Lower lobe of right lung (tissue), 2 donors: ENCODE data around the gene IFITM5. TPM values are rescaled to one million over a fixed set of nuclear protein-coding genes. Genes with fewer than 3 reads are reported as not detected.

ENCODE experiments used
- ATAC-seq, 2 donors: fragments of 200-7000 bp; cut with Tn5 transposase; one replicate each; pipeline ENCODE4 v1.9.1; 2020 to 2022; ENCODE audit warnings: mild to moderate bottlenecking in 2 of 2, moderate library complexity in 2 of 2
- DNase-seq: peaks from one replicate; pipeline ENCODE4 v3.0.0-alpha.2; 2020
- H3K27ac ChIP-seq: fragments of 200-600 bp; one replicate; pipeline ENCODE4 v1.8.0; 2022
- H3K27me3 ChIP-seq: fragments of 200-600 bp; one replicate; pipeline ENCODE4 v1.8.0; 2022; ENCODE audit warnings: low read depth
- H3K36me3 ChIP-seq: fragments of 200-600 bp; one replicate; pipeline ENCODE4 v1.8.0; 2022; ENCODE audit warnings: mild to moderate bottlenecking
- H3K4me1 ChIP-seq: fragments of 200-600 bp; one replicate; pipeline ENCODE4 v1.8.0; 2022
- H3K4me3 ChIP-seq: fragments of 200-600 bp; one replicate; pipeline ENCODE4 v1.8.0; 2022; ENCODE audit warnings: mild to moderate bottlenecking
- H3K9me3 ChIP-seq: fragments of 200-600 bp; one replicate; pipeline ENCODE4 v1.8.0; 2022
- CTCF ChIP-seq: fragments of 200-600 bp; IDR thresholded peaks from one replicate; pipeline ENCODE4 v1.8.0; 2022; ENCODE audit warnings: antibody characterized with exemption, mild to moderate bottlenecking
- intact Hi-C: fragments of 100-400 bp; cut with DNase I; formaldehyde crosslinking; loops from one replicate; pipeline ENCODE4 v1.11.0; 2022
- total RNA-seq: library from RNA; stranded (reverse); fragmentation: NEBNext Ultra II Directional; extraction: Animal tissue kit (Norgen Biotek cat#: 25700); gene quantifications from one replicate; pipeline ENCODE4 v1.2.1, GENCODE V29; 2021
- donor health status: DM: no; HTN: yes; CAD: no; lungs with severe emphysema.

Gene IFITM5
- total RNA-seq, 1 donor from 2014 or later, result not detected

- intact Hi-C loops, result no loop called here
- H3K36me3 ChIP-seq, result peaks cover 58% of the 10 kb centered on the region
- no peak for TF ChIP-seq CTCF
Observed at GRCh38 chr11:252666-253065, 46.7 kb downstream of the IFITM5 start.

DNA sequence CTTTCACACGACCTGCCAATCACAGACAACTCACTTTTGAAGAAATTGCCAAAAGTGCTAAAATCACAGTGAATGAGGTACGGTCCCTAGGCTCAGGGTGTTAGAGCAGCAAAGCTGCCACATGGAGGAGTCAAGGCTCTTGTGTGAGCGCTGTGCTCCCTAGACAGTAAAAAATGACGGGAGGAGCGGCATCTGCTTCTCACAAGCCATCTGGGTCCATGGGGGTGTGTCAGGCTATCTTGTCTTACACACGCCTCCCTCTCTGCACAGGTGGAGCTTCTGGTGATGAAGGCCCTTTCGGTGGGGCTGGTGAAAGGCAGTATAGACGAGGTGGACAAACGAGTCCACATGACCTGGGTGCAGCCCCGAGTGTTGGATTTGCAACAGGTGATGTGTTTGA lies 47.8 kb downstream of the IFITM5 start:
- Histone ChIP-seq H3K9me3 (no peaks in the 10 kb centered on the region), H3K36me3 (peaks cover 69% of the 10 kb centered on the region), H3K27ac (no peak overlapping the region), H3K27me3 (no peaks in the 10 kb centered on the region), H3K4me3 (no peak overlapping the region), H3K4me1 (no peaks in the 10 kb centered on the region)
- ATAC-seq, result no peak
- intact Hi-C loops, result no loop called here
- DNase-seq, result no peak
- no peak for TF ChIP-seq CTCF

More at GRCh38 chr11:252666-253065, 46.7 kb downstream of the IFITM5 start:
- no peaks in the 10 kb centered on the region for H3K9me3 ChIP-seq
- no peak overlapping the region for H3K27ac ChIP-seq
- no peaks in the 10 kb centered on the region for H3K4me1 ChIP-seq
- ATAC-seq, result no peak
- no peaks in the 10 kb centered on the region for H3K27me3 ChIP-seq
- no peak overlapping the region for H3K4me3 ChIP-seq
- DNase-seq, result no peak

- Histone ChIP-seq H3K27me3 (no peaks in the 10 kb centered on the region), H3K4me1 (no peaks in the 10 kb centered on the region), H3K36me3 (peaks cover 77% of the 10 kb centered on the region), H3K9me3 (no peaks in the 10 kb centered on the region), H3K4me3 (no peak overlapping the region), H3K27ac (no peak overlapping the region)
- peak; percentile 69 for TF ChIP-seq CTCF
- ATAC-seq, result peak; percentile 83
- intact Hi-C loops, result no loop called here
- peak; percentile 77 for DNase-seq
Observed at GRCh38 chr11:250740-251299, 48.5 kb downstream of the IFITM5 start.

GRCh38 chr11:250274-250673 lies 49.1 kb downstream of the IFITM5 start:
- H3K27ac ChIP-seq, result no peak overlapping the region
- H3K36me3 ChIP-seq, result peaks cover 80% of the 10 kb centered on the region
- intact Hi-C loops, result no loop called here
- no peaks in the 10 kb centered on the region for H3K9me3 ChIP-seq
- no peaks in the 10 kb centered on the region for H3K4me1 ChIP-seq
- H3K4me3 ChIP-seq, result no peak overlapping the region
- DNase-seq (no peak), ATAC-seq (no peak)
- no peaks in the 10 kb centered on the region for H3K27me3 ChIP-seq
- TF ChIP-seq CTCF, result no peak

GRCh38 chr11:249062-249461 lies 50.3 kb downstream of the IFITM5 start:
- Histone ChIP-seq H3K4me1 (no peaks in the 10 kb centered on the region), H3K9me3 (no peaks in the 10 kb centered on the region), H3K4me3 (no peak overlapping the region), H3K27ac (no peak overlapping the region), H3K27me3 (no peaks in the 10 kb centered on the region), H3K36me3 (peaks cover 93% of the 10 kb centered on the region)
- no peak for TF ChIP-seq CTCF
- intact Hi-C loops, result no loop called here
- ATAC-seq, result no peak
- no peak for DNase-seq

Other genes with a start within 250 kb of the IFITM5 start
- not detected for gene SCGB1C1, start 106.4 kb downstream of the IFITM5 start, total RNA-seq
- gene BET1L, start 92.1 kb downstream of the IFITM5 start, total RNA-seq, result 54.2 TPM
- 103 TPM for gene RIC8A, start 91.8 kb downstream of the IFITM5 start, total RNA-seq
- gene SIRT3, start 63.2 kb downstream of the IFITM5 start, total RNA-seq, result 17.6 TPM
- 89.5 TPM for gene PSMD13, start 62.5 kb downstream of the IFITM5 start, total RNA-seq
- gene NLRP6, start 21.1 kb downstream of the IFITM5 start, total RNA-seq, result 1.3 TPM
- gene PGGHG, start 10.4 kb downstream of the IFITM5 start, total RNA-seq, result 163 TPM
- gene IFITM2, start 8.3 kb upstream of the IFITM5 start, total RNA-seq, result 607 TPM
- 128 TPM for gene IFITM1, start 14.5 kb upstream of the IFITM5 start, total RNA-seq
- 767 TPM for gene IFITM3, start 21.3 kb upstream of the IFITM5 start, total RNA-seq
- gene B4GALNT4, start 70.0 kb upstream of the IFITM5 start, total RNA-seq, result 0.38 TPM
- gene PKP3, start 94.7 kb upstream of the IFITM5 start, total RNA-seq, result 23.1 TPM
- 91.8 TPM for gene SIGIRR, start 115.5 kb upstream of the IFITM5 start, total RNA-seq
- gene ANO9, start 142.5 kb upstream of the IFITM5 start, total RNA-seq, result 21.6 TPM
- 32.9 TPM for gene PTDSS2, start 150.8 kb upstream of the IFITM5 start, total RNA-seq
- gene RNH1, start 207.7 kb upstream of the IFITM5 start, total RNA-seq, result 237 TPM
- 36.3 TPM for gene HRAS, start 236.1 kb upstream of the IFITM5 start, total RNA-seq
- gene LRRC56, start 238.0 kb upstream of the IFITM5 start, total RNA-seq, result 7.6 TPM